ENCODE measurements around the gene TRIO. TPM values are rescaled to one million over a fixed set of nuclear protein-coding genes. Genes with fewer than 3 reads are reported as not detected.

TRIO gene
- total RNA-seq, 1 donor from 2014 or later: 170 TPM

DNA sequence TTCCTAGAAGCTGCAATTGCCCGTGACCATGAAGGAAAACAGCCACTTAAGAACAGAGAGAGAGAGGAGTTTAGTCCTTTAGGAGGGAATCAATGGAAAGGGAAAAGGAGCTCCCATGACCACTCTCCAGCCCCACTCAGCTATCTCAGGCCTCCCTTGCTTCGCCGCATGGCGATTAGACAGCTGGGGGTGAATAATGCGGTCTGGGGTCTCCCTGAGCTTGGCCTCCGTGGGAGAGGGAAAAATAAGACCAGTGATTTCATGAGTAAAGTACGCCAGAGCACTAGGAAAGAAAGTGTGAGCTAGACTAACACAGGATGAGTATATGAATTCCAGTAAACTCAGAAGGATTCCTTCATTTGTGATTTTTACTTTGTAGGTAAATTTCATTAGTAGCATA lies 180.3 kb downstream of the TRIO start:
- H3K4me3 ChIP-seq (ENCODE audit: low read depth, low read length): no peak overlapping the region
- no peak for DNase-seq (ENCODE audit: low read depth)
- TF ChIP-seq, protein P1, sequence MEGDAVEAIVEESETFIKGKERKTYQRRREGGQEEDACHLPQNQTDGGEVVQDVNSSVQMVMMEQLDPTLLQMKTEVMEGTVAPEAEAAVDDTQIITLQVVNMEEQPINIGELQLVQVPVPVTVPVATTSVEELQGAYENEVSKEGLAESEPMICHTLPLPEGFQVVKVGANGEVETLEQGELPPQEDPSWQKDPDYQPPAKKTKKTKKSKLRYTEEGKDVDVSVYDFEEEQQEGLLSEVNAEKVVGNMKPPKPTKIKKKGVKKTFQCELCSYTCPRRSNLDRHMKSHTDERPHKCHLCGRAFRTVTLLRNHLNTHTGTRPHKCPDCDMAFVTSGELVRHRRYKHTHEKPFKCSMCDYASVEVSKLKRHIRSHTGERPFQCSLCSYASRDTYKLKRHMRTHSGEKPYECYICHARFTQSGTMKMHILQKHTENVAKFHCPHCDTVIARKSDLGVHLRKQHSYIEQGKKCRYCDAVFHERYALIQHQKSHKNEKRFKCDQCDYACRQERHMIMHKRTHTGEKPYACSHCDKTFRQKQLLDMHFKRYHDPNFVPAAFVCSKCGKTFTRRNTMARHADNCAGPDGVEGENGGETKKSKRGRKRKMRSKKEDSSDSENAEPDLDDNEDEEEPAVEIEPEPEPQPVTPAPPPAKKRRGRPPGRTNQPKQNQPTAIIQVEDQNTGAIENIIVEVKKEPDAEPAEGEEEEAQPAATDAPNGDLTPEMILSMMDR (conservative IDR thresholded peaks at IDR 0.05; ENCODE audit: low read depth, low read length): no peak

GRCh38 chr5:14325369-14325768 lies 182.2 kb downstream of the TRIO start:
- no peak for DNase-seq (ENCODE audit: low read depth)
- TF ChIP-seq, protein P1 (conservative IDR thresholded peaks at IDR 0.05; ENCODE audit: low read depth, low read length): no peak
- H3K4me3 ChIP-seq (ENCODE audit: low read depth, low read length): no peak overlapping the region

DNA sequence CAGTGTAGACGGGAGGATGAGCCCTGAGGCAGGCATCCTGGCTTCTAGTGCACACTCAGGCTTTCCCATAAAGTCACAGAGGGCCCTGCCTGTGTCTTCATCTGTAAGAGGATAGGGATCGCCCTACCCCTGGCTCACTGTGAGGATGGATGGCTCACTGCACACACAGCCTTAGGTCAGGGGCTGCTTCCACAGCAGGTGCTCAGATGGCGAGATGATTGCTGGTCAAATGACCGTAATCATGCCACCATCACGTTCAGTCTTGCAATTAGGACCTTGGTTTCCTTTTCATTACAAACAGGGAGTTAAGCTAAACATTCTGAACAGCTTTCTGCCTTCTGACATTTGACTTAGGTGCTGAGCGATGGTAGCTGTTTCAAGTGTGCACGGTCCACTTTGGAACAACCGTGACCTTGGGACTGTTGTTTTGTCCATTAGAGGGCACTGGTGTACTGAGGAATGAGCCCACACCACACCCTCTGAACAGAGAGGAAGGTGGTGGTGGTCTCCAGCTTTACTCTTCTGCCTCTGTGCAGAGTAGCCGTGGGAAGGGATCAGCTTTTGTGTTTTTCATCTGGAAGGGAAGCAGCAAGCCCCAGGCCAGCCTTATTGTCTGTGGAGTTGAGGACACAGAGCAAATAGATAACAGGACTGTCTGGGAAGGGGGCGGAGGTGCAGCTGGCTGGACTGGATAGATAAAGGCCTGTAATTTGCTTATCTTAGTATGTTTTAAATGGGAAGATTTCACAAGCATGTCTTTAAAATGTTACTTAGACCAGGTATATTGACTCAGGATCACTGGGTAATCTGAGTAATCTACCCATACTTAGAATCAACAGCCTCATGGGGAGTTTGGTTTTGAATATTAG lies 183.1 kb downstream of the TRIO start:
- no peak overlapping the region for H3K4me3 ChIP-seq (ENCODE audit: low read depth, low read length)
- DNase-seq (ENCODE audit: low read depth): no peak
- TF ChIP-seq, protein P1 (conservative IDR thresholded peaks at IDR 0.05; ENCODE audit: low read depth, low read length): peak; percentile 34

- TF ChIP-seq, protein P1 (conservative IDR thresholded peaks at IDR 0.05; ENCODE audit: low read depth, low read length): no peak
- no peak for DNase-seq (ENCODE audit: low read depth)
- H3K4me3 ChIP-seq (ENCODE audit: low read depth, low read length): no peak overlapping the region
These were observed 184.5 kb downstream of the TRIO start for GRCh38 chr5:14327624-14328023.

- TF ChIP-seq, protein P1 (conservative IDR thresholded peaks at IDR 0.05; ENCODE audit: low read depth, low read length): no peak
- H3K4me3 ChIP-seq (ENCODE audit: low read depth, low read length): no peak overlapping the region
- DNase-seq (ENCODE audit: low read depth): no peak
These were observed 185.0 kb downstream of the TRIO start for GRCh38 chr5:14328144-14328543.

DNA sequence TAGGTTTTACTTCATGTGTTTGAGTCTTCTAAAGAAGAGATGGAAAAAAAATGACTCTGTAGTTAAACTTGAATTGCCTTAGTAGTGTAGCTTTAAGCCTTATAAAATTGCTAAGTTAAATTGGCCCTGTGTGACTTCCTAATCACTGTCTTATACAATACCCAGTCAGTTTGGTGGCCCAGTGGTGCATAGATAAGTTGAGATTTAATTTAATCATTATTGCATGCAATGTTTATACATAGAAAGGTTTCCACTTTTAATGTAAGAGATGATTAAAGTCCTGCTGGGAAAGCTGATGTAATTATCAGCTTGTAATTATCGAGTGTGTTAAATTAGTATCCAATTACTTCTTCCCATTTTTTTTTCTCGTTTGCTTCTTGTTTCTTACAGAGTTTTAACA lies 187.1 kb downstream of the TRIO start:
- no peak for DNase-seq (ENCODE audit: low read depth)
- TF ChIP-seq, protein P1 (conservative IDR thresholded peaks at IDR 0.05; ENCODE audit: low read depth, low read length): no peak
- H3K4me3 ChIP-seq (ENCODE audit: low read depth, low read length): no peak overlapping the region
